ENCODE data around the gene LRP1. TPM values are rescaled to one million over a fixed set of nuclear protein-coding genes. Genes with fewer than 3 reads are reported as not detected.
A peak's percentile ranks its signal among the peaks of the same experiment; 100 is the strongest.

Gene LRP1
- total and polyA plus RNA-seq, 2 of the 13 experiments (the other 11 are each of a cell fraction or from before 2014, with no cell fraction given) = 14.7 to 30.8 TPM

DNA sequence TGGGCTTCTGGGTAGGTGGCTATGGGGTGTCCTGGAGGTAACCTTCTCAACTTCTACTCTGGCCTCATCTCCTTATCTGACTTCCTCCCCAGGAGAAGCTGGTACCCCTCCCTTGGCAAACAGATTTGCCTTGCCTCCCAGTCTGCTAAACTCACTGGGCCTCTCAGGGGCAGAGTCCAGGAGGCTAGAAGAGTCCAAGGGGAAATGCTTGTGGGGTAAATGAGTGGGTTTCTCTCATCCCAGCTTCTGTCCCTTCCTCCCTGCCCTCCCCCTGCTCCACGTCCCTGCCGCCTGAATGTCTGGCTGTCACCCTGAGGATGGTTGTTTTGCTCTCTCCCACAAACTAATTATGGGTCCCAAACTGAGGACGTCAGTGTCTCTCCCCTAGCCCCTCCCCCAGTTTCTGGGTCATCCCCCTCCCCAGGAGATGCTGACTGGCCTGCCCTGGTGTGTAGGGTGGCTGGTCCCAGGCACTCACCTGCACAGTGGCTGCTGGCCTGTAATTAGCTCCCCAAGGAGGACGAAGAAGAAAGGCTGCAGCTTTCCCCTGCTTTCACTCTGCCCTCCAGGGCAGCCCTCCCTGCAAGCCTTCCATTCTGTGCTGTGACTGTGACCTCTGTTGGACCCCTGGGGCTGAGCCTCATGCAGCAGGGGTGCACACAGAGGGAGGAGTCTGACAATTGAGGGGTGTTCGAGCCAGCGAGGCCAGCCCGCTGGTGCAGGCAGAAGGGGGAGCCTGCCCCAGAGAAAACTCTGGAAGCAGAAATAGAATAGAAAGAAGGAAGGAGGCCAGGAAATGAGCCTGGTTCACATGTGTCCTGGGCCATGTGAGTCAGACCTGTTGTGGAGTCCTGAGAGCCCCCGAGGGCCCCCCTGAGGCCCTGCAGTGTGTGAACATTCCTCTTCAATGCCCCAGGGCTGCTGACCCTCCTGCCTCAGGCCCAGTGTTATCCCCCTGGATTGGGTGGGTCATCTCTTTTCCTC is 19.0 kb downstream of the LRP1 start, which contains the start of gene LRP1-AS (continued):
- TF ChIP-seq, protein P1, sequence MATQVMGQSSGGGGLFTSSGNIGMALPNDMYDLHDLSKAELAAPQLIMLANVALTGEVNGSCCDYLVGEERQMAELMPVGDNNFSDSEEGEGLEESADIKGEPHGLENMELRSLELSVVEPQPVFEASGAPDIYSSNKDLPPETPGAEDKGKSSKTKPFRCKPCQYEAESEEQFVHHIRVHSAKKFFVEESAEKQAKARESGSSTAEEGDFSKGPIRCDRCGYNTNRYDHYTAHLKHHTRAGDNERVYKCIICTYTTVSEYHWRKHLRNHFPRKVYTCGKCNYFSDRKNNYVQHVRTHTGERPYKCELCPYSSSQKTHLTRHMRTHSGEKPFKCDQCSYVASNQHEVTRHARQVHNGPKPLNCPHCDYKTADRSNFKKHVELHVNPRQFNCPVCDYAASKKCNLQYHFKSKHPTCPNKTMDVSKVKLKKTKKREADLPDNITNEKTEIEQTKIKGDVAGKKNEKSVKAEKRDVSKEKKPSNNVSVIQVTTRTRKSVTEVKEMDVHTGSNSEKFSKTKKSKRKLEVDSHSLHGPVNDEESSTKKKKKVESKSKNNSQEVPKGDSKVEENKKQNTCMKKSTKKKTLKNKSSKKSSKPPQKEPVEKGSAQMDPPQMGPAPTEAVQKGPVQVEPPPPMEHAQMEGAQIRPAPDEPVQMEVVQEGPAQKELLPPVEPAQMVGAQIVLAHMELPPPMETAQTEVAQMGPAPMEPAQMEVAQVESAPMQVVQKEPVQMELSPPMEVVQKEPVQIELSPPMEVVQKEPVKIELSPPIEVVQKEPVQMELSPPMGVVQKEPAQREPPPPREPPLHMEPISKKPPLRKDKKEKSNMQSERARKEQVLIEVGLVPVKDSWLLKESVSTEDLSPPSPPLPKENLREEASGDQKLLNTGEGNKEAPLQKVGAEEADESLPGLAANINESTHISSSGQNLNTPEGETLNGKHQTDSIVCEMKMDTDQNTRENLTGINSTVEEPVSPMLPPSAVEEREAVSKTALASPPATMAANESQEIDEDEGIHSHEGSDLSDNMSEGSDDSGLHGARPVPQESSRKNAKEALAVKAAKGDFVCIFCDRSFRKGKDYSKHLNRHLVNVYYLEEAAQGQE (IDR thresholded peaks at IDR 0.05; ENCODE audit: borderline replicate concordance in 1 of 2, low read depth in 1 of 2, low read length in 2 of 2) = no peak
- TF ChIP-seq TRIM24 (CRISPR knock-in tag; IDR thresholded peaks at IDR 0.05) (no peak), ZNF17 (CRISPR knock-in tag; IDR thresholded peaks at IDR 0.05) (no peak), MAFF (IDR thresholded peaks at IDR 0.05; ENCODE audit: low read depth, low read length) (no peak), ZEB1 (IDR thresholded peaks at IDR 0.05; ENCODE audit: insufficient replicate concordance, low read depth) (no peak), ZNF382 (CRISPR knock-in tag; IDR thresholded peaks at IDR 0.05; ENCODE audit: borderline replicate concordance) (no peak), ZNF547 (CRISPR knock-in tag; IDR thresholded peaks at IDR 0.05) (no peak), NFYC (CRISPR knock-in tag; IDR thresholded peaks at IDR 0.05) (no peak), ZNF788 (CRISPR knock-in tag; IDR thresholded peaks at IDR 0.05; ENCODE audit: borderline replicate concordance) (peak; percentile 31; the same call in 1 of the 2 replicates), NPAS2 (CRISPR knock-in tag; IDR thresholded peaks at IDR 0.05; ENCODE audit: borderline replicate concordance) (no peak), EED (CRISPR knock-in tag; IDR thresholded peaks at IDR 0.05) (no peak), ZBTB8A (CRISPR knock-in tag; IDR thresholded peaks at IDR 0.05; ENCODE audit: borderline replicate concordance, low read depth) (no peak), ZSCAN30 (CRISPR knock-in tag; IDR thresholded peaks at IDR 0.05) (no peak), AGO2 (optimal IDR thresholded peaks at IDR 0.05; ENCODE audit: low read depth, low read length) (no peak), ZNF766 (CRISPR knock-in tag; IDR thresholded peaks at IDR 0.05; ENCODE audit: borderline replicate concordance) (0 out of 2 replicates have a peak, but pooled peaks have one; percentile 14), ZNF530 (CRISPR knock-in tag; IDR thresholded peaks at IDR 0.05; ENCODE audit: low read depth) (no peak), IKZF4 (CRISPR knock-in tag; IDR thresholded peaks at IDR 0.05; ENCODE audit: borderline replicate concordance, low read depth, not compliant biosample characterization) (no peak), ZNF557 (CRISPR knock-in tag; IDR thresholded peaks at IDR 0.05) (no peak), HCFC1 (IDR thresholded peaks at IDR 0.05; ENCODE audit: low read depth, low read length) (no peak), KLF6 (CRISPR knock-in tag; IDR thresholded peaks at IDR 0.05) (0 out of 2 replicates have a peak, but pooled peaks have one; percentile 27)
- TF ChIP-seq, protein P2, sequence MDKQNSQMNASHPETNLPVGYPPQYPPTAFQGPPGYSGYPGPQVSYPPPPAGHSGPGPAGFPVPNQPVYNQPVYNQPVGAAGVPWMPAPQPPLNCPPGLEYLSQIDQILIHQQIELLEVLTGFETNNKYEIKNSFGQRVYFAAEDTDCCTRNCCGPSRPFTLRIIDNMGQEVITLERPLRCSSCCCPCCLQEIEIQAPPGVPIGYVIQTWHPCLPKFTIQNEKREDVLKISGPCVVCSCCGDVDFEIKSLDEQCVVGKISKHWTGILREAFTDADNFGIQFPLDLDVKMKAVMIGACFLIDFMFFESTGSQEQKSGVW (CRISPR knock-in tag; IDR thresholded peaks at IDR 0.05; ENCODE audit: borderline replicate concordance) = no peak
- TF ChIP-seq, protein P3, sequence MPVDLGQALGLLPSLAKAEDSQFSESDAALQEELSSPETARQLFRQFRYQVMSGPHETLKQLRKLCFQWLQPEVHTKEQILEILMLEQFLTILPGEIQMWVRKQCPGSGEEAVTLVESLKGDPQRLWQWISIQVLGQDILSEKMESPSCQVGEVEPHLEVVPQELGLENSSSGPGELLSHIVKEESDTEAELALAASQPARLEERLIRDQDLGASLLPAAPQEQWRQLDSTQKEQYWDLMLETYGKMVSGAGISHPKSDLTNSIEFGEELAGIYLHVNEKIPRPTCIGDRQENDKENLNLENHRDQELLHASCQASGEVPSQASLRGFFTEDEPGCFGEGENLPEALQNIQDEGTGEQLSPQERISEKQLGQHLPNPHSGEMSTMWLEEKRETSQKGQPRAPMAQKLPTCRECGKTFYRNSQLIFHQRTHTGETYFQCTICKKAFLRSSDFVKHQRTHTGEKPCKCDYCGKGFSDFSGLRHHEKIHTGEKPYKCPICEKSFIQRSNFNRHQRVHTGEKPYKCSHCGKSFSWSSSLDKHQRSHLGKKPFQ (CRISPR knock-in tag; IDR thresholded peaks at IDR 0.05; ENCODE audit: insufficient replicate concordance) = no peak

Measured in HepG2 (cell line).